Measurements from ENCODE around the gene HCST. TPM values are rescaled to one million over a fixed set of nuclear protein-coding genes. Genes with fewer than 3 reads are reported as not detected.

Gene HCST
- total and polyA plus RNA-seq, 2 of the 4 experiments (the other 2 are of a cell fraction): 1.5 TPM; not detected in 1

DNA sequence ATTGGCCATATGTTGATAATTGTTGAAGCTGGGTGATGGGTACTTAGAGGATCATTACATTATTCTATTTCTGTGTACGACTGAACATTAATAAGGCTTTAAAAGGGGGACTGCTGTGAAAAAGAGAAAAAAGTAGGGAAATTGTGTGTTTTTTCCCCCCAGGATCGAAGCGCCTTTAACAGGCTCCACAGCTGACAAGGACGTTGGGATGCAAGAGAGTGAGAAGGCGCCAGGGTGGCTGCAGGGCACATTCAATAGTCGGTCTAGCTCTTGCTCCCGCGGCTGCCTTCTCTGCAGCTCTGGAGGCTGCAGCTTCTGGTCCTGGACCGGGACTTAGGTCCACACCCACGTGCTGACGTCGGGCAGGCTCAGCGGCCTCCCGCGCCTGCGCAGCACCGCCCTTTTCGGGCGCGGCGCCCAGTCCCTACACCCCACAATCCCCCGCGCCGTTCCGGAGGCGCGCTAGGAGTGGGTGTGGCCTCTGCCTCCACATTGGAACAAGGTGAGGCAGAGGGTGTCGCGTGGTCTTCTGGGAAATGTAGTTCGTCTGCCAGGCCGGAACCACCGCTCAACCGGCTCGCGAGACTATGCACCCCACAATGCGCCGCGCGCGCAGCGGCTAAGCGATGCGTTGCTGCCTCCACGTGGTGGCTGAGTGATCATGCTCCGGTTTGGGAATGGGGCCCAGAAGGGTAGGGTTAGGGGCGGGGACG is 29.0 kb downstream of the HCST start:
- no peaks in the 10 kb centered on the region for H3K9me1 ChIP-seq (ENCODE audit: insufficient read depth, low read length)
- POLR2A ChIA-PET (ENCODE audit: unreplicated experiment): interaction anchor here (0.6 kb wide), 1 partner anchor 11 kb away, joined by 3 read pairs; no protein-coding TSS in a partner anchor
- no peak overlapping the region for H3K18ac ChIP-seq (ENCODE audit: low read depth, low read length)
- H3K4ac ChIP-seq (ENCODE audit: low read depth, low read length): peak overlapping the region; percentile 27; the same call in 1 of the 2 replicates
- peak overlapping the region; percentile 93 for H2AFZ ChIP-seq (replicated peaks; ENCODE audit: low read length, poor library complexity)
- 0 out of 2 replicates have a peak overlapping the region, but pooled peaks have one; percentile 29 for H4K91ac ChIP-seq (ENCODE audit: insufficient read depth, low read depth, low read length)
- peak overlapping the region; percentile 13 to 89; a peak in 3 of 4 replicates for H4K8ac ChIP-seq (ENCODE audit: low read depth in 2 of 2, low read length in 2 of 2)
- H3K23ac ChIP-seq (ENCODE audit: low read depth, low read length): no peak overlapping the region; the same call in 1 of the 2 replicates
- CTCF ChIA-PET: interaction anchor here (0.6 to 1.5 kb wide), 10 partner anchors 9 to 186 kb away, joined by 3 to 6 read pairs (median 3); partner anchors contain the start of genes LIN37, PSENEN and U2AF1L4
- WGBS, 2 experiments (ENCODE audit: extremely low coverage in 2 of 2, insufficient read length in 1 of 2): 0% methylated on average over 15 of the region's 47 CpGs; no CpG with 5 or more reads in 1 of the 2 experiments
- H2AK5ac ChIP-seq (ENCODE audit: low read depth, low read length): no peak overlapping the region
- H4K20me1 ChIP-seq (ENCODE audit: insufficient read depth, low read length): no peaks in the 10 kb centered on the region
- BruUV-seq (replicated peaks): no TSS peak
- H3K4me3 ChIP-seq (ENCODE audit: insufficient read depth, low read depth, low read length): peak overlapping the region; percentile 29
- peak overlapping the region; percentile 51 for H2BK5ac ChIP-seq (ENCODE audit: low read depth, low read length, poor library complexity, severe bottlenecking)
- H3K14ac ChIP-seq (replicated peaks; ENCODE audit: low read depth, low read length): peak overlapping the region; percentile 62; the same call in 1 of the 2 replicates
- H3K36me3 ChIP-seq (ENCODE audit: control insufficient read depth, insufficient read depth, low read length): no peaks in the 10 kb centered on the region
- H3K9me3 ChIP-seq (ENCODE audit: control insufficient read depth, insufficient read depth, low read length): no peaks in the 10 kb centered on the region
- peak overlapping the region; percentile 51; the same call in 1 of the 2 replicates for H4K5ac ChIP-seq (ENCODE audit: low read depth, low read length)
- in situ Hi-C loops (cut with MboI; ENCODE audit: low sequenced_read_pairs) (loop anchor here (5.0 kb wide), 1 partner anchor 44 kb away; no protein-coding TSS in a partner anchor), dilution Hi-C loops (cut with HindIII; ENCODE audit: low sequenced_read_pairs, unreplicated experiment) (no loop called here), intact Hi-C loops (cut with micrococcal nuclease) (loop anchor here (1.0 to 5.0 kb wide), 4 partner anchors 32 to 214 kb away; partner anchors contain the start of genes HSPB6 and PROSER3)
- peak overlapping the region; percentile 93 for H2AK9ac ChIP-seq (replicated peaks; ENCODE audit: low read depth, low read length, poor library complexity)
- H2BK120ac ChIP-seq (ENCODE audit: low read depth, low read length): no peak overlapping the region
- H2BK15ac ChIP-seq (ENCODE audit: low read depth, low read length): no peak overlapping the region
- H3K4me1 ChIP-seq (ENCODE audit: control insufficient read depth, insufficient read depth, low read length): peaks cover 4% of the 10 kb centered on the region; the same call in 1 of the 2 replicates
- DNase-seq (peak; percentile 99), ATAC-seq (ENCODE audit: low read depth) (peak; percentile 98)
- H3K4me2 ChIP-seq (ENCODE audit: low read depth, low read length): peak overlapping the region; percentile 83
- H3K79me1 ChIP-seq (ENCODE audit: low read depth in 1 of 2, low read length in 2 of 2): peaks cover 5 to 7% of the 10 kb centered on the region in 2 experiments; a peak in 3 of 4 replicates
- H3K27ac ChIP-seq (ENCODE audit: insufficient read depth, low read length): peak overlapping the region; percentile 44
- no peak overlapping the region for H2BK20ac ChIP-seq (ENCODE audit: low read depth, low read length)
- H3K9ac ChIP-seq (ENCODE audit: low read depth, low read length): peak overlapping the region; percentile 72
- no peaks in the 10 kb centered on the region for H3K27me3 ChIP-seq (ENCODE audit: control insufficient read depth, insufficient read depth, low read length)
- peak overlapping the region; percentile 63; the same call in 1 of the 2 replicates for H3K56ac ChIP-seq (ENCODE audit: extremely low read depth, insufficient read depth, low read length)
- TF ChIP-seq RAD21 (IDR thresholded peaks at IDR 0.05; ENCODE audit: low read length) (peak; percentile 100), RFX5 (IDR thresholded peaks at IDR 0.05; ENCODE audit: low read depth, low read length) (no peak), BHLHE40 (IDR thresholded peaks at IDR 0.05; ENCODE audit: low read depth, low read length) (0 out of 2 replicates have a peak, but pooled peaks have one; percentile 9), CHD1 (IDR thresholded peaks at IDR 0.05; ENCODE audit: low read depth, low read length) (no peak), NFE2L2 (IDR thresholded peaks at IDR 0.05; ENCODE audit: low read depth, low read length) (no peak), FOS (IDR thresholded peaks at IDR 0.05; ENCODE audit: low read depth, low read length) (no peak), MAFK (IDR thresholded peaks at IDR 0.05; ENCODE audit: low read depth, low read length) (no peak), RCOR1 (IDR thresholded peaks at IDR 0.05; ENCODE audit: insufficient replicate concordance, low read length) (no peak), POLR2A (IDR thresholded peaks at IDR 0.05; ENCODE audit: low read depth, low read length) (peak; percentile 80), MAZ (IDR thresholded peaks at IDR 0.05; ENCODE audit: borderline replicate concordance, low read depth, low read length) (peak; percentile 89), MXI1 (IDR thresholded peaks at IDR 0.05; ENCODE audit: borderline replicate concordance, low read depth, low read length) (peak; percentile 78; the same call in 1 of the 2 replicates), CEBPB (IDR thresholded peaks at IDR 0.05; ENCODE audit: low read depth, low read length) (no peak), SMC3 (IDR thresholded peaks at IDR 0.05; ENCODE audit: low read depth, low read length) (peak; percentile 100)
- TF ChIP-seq, protein P1, sequence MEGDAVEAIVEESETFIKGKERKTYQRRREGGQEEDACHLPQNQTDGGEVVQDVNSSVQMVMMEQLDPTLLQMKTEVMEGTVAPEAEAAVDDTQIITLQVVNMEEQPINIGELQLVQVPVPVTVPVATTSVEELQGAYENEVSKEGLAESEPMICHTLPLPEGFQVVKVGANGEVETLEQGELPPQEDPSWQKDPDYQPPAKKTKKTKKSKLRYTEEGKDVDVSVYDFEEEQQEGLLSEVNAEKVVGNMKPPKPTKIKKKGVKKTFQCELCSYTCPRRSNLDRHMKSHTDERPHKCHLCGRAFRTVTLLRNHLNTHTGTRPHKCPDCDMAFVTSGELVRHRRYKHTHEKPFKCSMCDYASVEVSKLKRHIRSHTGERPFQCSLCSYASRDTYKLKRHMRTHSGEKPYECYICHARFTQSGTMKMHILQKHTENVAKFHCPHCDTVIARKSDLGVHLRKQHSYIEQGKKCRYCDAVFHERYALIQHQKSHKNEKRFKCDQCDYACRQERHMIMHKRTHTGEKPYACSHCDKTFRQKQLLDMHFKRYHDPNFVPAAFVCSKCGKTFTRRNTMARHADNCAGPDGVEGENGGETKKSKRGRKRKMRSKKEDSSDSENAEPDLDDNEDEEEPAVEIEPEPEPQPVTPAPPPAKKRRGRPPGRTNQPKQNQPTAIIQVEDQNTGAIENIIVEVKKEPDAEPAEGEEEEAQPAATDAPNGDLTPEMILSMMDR (conservative IDR thresholded peaks at IDR 0.05; ENCODE audit: low read depth, low read length): peak; percentile 99
- TF ChIP-seq, protein P2, sequence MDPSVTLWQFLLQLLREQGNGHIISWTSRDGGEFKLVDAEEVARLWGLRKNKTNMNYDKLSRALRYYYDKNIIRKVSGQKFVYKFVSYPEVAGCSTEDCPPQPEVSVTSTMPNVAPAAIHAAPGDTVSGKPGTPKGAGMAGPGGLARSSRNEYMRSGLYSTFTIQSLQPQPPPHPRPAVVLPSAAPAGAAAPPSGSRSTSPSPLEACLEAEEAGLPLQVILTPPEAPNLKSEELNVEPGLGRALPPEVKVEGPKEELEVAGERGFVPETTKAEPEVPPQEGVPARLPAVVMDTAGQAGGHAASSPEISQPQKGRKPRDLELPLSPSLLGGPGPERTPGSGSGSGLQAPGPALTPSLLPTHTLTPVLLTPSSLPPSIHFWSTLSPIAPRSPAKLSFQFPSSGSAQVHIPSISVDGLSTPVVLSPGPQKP (IDR thresholded peaks at IDR 0.05; ENCODE audit: borderline replicate concordance, low read depth, low read length): no peak

All from IMR-90 (cell line).